Activated CD4-positive, alpha-beta T cell treated with anti-CD3 and anti-CD28 coated beads for 48 hours (primary cell): ENCODE data around the gene MAP2.
"Not testable (repeated sequence)": the region's sequence is repeated elsewhere in the genome, so short reads cannot be mapped to it uniquely, and the experiment has no call there.

Experiments used
- DNase-seq: peaks from one replicate; pipeline ENCODE4 v3.0.0-alpha.2; 2020

MAP2 gene

DNA sequence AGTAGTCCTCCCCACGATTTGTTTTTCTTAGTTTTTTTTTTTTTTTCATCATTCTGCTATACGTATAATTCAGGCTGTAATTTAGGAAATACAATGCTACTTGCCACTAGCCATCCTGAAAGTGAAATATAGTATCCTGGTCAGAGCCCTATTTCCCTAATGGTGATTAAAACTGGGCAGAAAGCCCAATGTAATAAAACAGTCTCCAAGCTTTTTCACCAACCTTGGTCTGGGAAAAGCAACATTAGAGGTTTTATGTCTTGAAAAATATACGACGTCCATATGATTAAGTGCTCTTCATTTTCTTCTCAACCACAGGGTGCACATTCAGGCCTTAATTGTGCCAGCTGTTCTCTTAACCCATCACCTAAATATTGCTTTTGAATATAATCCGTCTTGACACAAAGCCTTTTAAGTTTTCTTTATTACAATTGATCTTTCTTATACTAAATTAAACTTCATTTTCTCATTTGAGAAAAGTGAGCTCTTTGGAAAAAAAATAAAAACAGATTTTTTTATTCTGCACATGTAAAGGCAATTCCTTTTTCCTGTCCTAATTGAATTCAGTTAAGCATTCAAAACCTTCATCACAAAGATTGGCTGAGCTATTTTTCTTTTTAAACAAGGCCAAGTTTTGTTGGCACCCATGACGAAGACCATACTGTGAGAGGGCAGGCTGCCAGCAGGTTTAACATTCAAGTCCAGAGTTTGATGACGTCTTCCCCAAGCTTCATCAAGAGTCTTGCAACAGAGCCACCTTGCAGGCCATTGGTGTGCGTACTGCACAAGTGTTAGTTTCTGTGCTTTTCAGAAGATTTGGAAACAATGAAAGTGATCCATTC lies 52.7 kb downstream of the MAP2 start:
- no peak for DNase-seq

- not testable (repeated sequence) for DNase-seq
Measured at GRCh38 chr2:209492296-209492695, 68.4 kb downstream of the MAP2 start.

GRCh38 chr2:209495068-209495620 lies 71.3 kb downstream of the MAP2 start:
- not testable (repeated sequence) for DNase-seq

DNA sequence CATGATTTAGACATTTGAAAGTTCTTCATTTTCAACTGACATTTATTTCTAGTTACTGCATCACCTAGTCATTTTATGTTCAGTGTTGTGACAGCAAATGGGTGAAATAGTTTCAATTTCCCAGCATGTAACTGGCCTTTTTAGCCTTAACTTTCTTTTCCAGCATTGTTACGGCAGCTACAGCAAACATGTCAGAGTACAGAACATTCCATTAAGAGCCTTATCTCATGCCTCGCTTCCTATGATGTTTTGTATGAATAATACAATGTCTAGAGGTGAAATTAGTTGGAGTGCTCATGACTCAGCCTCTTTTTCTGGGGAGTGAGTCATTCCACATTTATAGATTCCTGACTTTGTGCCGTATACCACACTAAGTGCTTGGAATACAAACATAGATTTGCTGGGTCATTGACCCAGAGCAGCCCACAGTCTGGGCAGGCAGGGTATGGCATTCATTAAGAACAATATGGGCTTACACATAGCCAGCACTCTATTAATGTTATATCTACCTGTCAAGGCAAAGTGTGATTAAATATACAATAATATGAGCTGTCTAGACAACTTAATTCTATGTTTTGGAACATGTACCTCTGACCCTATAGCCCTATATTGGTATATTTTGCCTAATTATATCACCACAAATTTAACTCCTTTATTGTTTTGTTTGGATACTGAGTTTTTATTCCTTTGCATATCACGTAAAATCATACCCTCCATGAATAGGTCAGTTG lies 72.2 kb downstream of the MAP2 start:
- no peak for DNase-seq

- no peak for DNase-seq
Measured at GRCh38 chr2:209496586-209496982, 72.7 kb downstream of the MAP2 start.

GRCh38 chr2:209498614-209499013 lies 74.8 kb downstream of the MAP2 start:
- no peak for DNase-seq

DNA sequence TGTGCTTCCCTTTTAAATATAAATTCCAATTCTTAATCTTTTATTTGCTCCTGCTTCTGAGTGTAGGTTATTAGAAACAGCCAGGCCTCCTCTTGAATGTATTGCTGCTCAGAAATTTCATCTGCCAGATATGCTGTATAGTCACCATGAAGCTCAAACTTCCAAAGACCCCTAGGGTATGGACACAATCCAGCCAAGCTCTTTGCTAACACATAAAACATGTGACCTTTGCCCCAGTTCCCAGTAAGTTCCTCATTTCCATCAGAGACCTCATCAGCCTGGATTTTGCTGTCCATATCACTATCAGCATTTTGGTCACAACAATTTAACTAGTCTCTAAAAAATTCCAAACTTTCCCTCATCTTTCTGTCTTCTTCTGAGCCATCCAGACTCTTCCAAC lies 75.2 kb downstream of the MAP2 start:
- no peak for DNase-seq

GRCh38 chr2:209501579-209501978 lies 77.7 kb downstream of the MAP2 start:
- no peak for DNase-seq

- no peak for DNase-seq
Measured at GRCh38 chr2:209505410-209505809, 81.6 kb downstream of the MAP2 start.

DNA sequence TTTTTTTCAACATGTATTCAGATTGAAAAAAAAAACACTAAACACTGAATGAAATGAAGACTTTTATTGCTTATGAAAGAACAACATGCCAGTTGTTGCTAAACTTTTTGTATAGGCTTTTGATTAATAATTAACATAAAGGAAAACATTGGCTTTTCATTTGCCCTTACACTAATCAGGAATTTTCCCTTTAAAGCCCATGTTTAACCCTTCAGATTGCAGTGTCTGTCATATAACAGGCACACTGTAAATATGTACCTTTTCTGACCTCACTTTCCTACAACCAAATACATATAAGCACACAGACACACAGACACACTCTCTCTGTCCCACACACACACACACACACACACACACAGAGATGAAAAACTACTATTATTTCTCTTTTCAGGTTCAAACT lies 84.4 kb downstream of the MAP2 start:
- no peak for DNase-seq

DNA sequence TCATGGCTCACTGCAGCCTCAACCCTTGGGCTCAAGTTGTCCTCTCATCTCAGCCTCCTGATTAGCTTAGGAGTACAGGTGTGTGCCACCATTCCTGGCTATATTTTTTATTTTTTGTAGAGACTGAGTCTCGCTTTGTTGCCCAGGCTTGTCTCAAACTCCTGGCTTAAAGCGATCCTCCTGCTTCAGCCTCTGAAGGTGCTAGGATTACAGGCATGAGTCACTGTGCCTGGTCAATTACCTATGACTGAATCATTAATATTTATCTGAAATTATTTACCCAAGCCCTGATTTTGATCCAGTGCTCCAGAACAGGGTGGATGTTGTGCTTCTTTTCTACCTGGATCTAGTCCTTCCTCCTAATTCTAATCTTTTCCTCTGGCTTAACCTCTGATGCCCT lies 87.8 kb downstream of the MAP2 start:
- DNase-seq: no peak

DNA sequence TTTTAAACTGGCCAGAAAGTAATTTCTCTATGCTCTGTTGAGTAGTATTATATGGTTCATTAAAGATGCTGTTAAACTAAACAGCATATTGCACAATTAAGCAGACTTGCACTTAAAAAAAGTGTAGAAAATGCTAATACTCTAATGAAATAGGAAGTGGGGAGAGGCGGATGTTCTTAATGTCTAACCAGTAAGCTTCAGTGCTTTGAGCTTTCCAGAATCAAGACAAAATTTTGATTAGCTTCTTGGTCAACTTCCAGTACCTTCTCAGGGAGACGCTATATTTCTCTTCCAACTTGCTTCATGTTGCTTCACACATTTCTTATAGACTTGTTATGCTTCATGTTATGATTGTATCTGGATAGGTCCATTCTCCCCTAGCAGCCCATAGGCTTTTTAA lies 89.1 kb downstream of the MAP2 start:
- DNase-seq: no peak

DNA sequence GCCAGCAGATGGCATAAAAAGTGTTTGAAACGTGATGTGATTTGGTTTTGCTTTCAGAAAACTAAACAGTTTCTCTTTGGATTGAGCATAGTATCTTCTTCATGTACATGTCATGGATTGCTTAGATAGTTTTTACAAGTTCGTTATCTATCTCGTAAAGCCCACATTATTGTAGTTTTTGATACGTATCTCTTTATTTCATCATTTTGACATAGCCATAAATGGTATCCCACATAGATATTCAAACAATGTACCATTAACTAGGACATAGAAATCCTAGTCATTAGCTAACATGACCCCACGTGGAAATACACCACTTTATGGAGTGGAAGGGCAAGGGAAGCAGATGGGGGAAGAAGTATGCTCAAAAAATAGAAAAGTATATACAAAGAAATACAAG lies 93.6 kb downstream of the MAP2 start:
- no peak for DNase-seq

DNA sequence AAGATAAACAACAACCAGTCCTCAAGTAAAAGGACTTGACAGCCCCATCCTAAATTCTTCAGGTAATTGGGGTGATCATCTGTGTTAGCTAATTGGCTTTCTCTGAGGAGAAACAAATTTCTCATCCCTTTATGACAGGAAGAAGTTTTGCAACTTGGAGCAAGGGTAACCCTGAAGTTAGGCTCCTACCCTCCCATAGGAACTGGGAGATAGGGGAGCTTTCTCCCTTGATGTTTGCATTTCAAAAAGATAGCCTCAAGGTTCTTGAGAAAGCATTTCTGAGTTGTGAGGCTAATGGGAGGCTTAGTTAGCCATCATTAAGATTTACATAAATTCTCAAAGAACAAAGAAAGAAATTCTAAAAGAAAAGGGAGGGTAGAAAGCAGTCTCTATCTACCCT lies 95.4 kb downstream of the MAP2 start:
- DNase-seq: no peak

GRCh38 chr2:209519906-209520305 lies 96.1 kb downstream of the MAP2 start:
- no peak for DNase-seq

DNA sequence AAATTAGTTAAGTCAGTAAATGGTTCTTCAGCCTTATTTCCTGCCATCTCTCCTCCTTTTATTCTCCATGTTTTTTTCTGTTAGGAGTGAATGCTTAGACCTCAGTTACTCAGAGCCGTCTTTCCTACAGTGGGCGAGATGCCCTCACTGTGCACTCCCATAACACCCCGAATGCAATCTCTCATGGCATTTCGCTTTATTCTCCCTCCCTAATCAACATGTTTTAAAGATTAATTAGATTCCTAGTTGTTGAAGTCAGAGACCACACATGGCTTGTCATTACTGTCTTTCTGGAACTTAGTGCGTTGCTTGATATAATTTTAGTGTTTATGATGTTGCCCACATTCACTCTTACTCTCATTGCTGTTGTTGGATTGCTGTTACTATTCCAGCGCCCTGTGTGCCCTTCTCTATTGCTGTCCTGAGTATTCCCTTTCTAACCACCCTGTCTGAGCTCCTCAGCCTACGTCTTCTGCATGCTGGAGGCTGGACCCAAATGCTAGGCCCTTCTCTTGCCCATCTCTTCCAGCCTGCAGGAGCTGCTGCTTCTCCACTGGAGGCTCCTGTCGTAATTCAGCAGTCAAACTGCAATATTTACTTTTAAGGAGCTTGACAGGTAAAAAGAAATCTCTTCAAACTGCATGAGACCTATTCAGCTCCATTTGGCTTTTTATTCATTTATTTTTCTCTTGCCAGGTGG lies 99.3 kb downstream of the MAP2 start:
- no peak for DNase-seq

GRCh38 chr2:209523867-209524266 lies 100.0 kb downstream of the MAP2 start:
- DNase-seq: no peak

DNA sequence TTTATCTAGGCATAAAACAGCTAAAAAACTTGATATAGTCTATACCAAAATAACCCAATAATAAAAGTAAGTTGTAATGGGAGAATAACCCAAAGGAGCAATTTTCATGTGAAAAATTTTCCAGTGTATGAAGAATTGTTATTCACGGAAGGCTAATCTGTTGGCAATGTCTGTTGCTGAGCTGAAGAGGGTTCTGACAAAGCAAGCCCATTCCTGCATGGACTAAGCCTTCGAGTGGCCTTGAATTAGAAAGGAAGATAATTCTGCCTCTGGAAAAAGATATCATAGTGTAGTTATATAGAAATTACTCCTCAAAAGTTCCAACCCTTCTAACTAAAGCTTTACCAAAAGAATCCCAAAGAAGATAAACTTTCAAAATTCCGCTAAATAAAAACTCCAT lies 101.5 kb downstream of the MAP2 start:
- no peak for DNase-seq

DNA sequence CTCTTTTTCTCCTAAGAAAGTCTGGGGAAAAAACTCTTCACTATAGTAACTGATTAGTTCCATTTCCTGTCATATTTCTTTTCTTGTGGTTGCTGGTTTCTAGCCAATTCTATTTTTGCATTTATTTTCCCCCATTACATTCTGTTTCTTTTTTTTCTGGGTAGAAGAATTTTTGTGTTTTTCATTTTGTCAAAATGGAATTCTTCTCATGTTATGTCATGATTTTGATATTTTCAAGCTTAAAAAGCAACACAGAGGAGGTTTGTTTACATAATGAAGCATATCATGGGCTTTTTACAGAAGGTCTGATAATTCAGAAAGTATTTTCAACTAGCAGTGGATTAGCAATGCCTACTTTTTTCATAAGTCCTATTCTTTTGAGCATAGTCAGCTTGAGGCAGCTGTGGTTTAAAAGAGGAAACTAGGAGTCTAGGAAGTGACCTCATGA lies 102.0 kb downstream of the MAP2 start:
- DNase-seq: no peak

GRCh38 chr2:209526561-209526960 lies 102.7 kb downstream of the MAP2 start:
- no peak for DNase-seq

DNA sequence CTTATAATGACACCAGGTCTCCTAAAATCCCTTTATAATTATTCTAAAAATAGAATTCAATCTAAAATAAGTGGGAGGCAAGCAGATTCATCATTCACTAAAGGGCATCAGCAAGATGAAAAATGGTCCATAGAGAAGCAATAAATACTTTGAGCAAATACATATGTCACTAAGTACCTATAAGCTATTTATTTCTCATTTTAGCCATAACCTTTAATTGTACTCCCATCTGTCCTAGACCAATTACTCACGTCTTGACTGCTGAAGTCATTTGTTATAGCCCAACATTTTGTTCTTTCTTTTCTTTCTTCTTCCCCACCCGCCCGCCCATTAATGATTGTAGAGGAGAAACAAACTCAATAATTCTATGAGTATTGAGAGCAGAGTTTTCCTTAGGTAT lies 105.7 kb downstream of the MAP2 start:
- DNase-seq: no peak

DNA sequence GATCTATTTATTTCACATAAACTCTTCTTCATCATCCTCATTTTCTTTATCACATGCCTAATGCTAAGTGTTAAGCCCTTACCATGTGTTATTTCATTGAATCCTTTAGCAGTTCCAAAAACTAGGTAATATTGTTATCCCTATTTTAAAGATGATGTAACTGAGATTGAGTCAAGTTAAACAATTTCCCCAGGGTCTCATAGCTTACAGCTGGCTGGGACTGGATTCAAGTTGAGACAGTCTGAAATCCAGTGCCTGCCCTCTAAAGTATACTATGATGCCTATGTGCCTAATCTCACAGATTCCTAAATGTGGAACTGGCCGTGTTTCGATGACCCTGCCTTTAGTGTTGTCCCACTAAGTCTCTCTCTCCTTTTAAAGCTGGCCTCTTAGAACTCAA lies 108.5 kb downstream of the MAP2 start:
- no peak for DNase-seq

- no peak for DNase-seq
Measured at GRCh38 chr2:209533391-209533790, 109.5 kb downstream of the MAP2 start.
